Putamen (tissue), 1 donor: ENCODE data around the gene TEX29.

Experiments
- DNase-seq: peaks from one replicate; pipeline ENCODE4 v3.0.0-alpha.2; 2016; ENCODE audit warnings: low spot score

TEX29 gene

DNA sequence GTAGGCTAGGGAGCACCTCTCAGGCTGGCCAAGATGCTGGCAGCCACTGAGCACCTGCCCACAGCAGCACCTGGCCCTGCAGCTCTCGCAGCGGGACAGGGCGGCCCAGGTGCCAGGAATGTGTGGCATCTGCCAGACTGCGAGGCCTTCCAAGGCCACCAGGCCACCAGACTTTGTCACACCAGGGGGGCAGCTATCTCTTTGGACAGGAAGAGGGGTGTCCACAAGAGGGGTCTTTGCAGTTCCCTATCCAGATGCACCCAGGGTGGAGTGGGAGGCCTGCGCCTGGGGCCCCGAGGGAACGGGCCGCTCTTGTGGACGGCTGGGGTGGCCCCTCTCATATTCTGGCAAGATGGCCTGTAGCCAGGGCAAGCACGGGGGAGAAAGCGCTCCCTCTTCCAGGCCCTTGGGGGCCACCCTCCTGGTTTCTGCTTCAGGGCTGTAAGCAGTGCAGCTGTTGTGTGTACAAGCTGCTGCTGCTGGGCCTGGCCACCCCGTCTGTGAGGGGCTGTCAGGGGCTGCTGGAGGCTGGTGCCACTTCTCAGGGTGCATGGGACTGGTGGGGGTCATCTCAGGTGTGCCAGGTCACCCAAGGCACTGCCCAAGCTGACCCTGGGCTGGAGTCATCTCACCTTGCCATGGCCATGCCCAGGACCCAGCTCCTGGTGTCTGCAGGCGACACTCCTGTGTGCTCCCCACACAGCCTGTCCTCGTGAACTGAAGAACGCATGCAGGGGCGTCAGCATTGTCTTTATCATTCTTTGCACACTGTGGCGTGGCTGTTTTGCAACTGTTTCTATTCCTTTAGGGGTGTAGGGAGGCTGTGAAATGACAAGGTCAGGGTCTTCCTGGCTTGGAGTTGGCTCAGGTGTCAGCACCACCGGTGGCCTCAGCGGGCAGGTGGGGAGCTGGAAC, 1.8 kb downstream of the TEX29 start:
- no peak for DNase-seq

DNA sequence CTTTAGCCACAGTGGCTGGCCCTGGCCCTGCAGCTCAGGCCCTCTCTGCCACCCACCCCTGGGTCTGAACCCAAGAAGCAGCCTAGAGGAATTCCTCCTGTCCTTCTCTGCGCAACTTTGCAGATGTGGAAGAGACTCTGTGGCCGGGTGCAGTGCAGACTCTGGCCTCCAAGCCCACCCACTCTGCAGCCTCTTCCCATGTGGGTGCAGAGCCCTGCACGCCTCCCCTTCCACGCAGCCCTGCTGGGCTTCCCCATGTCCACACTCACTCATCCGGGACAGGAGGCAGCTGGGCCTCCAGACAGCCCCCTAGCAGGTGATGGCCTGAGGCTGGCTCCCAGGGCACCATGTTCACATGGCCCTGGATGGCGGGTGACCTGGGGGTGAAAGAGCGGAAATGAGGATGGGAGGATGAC, 2.5 kb downstream of the TEX29 start:
- no peak for DNase-seq

- DNase-seq = no peak
Measured at GRCh38 chr13:111323549-111323948, 3.1 kb downstream of the TEX29 start.

DNA sequence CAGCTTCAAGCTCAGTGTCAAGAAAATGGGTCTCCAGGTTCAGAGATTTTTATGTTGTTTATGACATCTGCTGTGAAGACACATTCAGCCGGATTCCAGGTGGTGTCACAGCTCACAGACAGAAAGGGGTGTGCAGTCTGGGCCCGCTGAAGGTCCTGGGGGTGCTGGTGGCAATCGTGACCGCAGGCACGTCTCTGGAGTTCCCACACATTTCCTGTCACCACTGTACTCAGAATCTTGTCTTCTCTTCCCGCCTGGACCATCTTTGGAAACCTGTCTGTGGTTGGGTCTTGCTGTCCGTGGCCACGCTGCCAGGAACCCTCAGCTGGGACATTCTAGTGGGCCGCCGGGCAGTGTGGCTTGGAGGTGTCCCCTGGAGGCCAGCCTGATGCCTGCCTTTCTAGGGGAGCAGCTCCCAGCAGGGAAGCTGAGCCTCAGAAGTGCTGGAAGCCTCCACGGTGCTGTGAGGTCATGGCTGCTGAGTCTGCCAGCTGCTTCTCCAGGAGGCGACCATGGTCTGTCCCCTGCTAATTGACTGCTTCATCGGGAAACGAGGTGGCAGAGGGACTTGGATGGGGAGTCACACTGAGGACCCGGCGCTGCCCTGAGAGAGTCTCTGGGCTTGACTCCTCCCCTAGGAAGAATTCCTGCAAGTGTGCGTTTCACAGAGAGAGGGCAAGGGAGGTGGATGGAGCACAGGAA, 3.7 kb downstream of the TEX29 start:
- no peak for DNase-seq

DNA sequence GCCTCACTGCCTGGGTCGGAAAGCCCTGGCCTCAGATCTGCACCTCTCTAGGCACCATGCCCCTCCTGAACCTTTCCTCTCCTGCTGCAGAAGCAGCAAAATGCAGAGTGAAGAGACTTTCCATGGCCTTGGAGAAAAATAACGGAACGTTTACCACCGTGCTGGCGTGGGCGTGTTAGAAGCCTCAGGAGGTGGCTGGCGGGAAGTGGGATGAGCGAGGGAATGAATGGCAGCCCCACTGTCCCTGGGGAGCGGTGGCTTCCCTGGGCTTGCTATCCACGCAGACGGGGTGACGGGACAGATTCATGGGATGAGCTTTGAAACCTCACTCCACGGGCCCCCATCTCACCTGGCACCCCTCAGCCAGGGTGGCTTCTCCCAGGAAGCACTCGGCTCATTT, 4.3 kb downstream of the TEX29 start:
- DNase-seq = no peak

- no peak for DNase-seq
Measured at GRCh38 chr13:111325146-111325890, 4.9 kb downstream of the TEX29 start.

- DNase-seq = no peak
Measured at GRCh38 chr13:111325941-111326620, 5.6 kb downstream of the TEX29 start.

GRCh38 chr13:111326621-111326965, 6.2 kb downstream of the TEX29 start:
- no peak for DNase-seq

DNA sequence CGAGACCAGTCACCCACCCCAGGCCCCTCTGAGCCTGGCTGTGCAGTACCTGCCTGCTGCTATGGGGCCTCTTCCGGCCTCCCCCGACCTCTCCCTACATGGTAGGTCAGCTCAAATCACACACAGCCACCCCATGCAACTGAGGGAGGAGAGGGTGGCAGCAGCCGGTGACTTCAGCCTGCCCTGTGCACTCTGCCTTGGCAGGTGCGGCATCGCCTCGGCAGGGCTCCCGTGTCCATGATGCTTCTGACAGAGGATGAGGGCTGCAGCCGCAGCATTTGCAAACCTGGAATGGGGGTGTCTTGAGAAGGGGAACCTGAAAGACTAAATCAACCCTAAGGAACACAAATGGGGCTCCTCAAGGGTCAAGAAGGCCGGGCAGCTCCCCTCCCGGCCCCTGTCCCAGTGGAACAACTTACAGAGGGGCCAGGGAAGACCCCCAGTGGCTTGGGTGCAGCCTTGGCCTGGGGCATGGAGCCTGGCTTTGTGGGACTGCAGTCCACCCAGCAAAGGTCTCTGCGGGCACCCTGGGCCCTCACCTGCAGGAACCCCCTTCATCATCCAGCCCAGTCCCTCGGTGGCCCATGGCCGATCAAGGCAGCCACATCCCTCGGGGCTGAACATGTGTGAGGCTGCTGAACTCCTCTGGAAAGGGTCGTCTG, 6.7 kb downstream of the TEX29 start:
- DNase-seq = no peak

DNA sequence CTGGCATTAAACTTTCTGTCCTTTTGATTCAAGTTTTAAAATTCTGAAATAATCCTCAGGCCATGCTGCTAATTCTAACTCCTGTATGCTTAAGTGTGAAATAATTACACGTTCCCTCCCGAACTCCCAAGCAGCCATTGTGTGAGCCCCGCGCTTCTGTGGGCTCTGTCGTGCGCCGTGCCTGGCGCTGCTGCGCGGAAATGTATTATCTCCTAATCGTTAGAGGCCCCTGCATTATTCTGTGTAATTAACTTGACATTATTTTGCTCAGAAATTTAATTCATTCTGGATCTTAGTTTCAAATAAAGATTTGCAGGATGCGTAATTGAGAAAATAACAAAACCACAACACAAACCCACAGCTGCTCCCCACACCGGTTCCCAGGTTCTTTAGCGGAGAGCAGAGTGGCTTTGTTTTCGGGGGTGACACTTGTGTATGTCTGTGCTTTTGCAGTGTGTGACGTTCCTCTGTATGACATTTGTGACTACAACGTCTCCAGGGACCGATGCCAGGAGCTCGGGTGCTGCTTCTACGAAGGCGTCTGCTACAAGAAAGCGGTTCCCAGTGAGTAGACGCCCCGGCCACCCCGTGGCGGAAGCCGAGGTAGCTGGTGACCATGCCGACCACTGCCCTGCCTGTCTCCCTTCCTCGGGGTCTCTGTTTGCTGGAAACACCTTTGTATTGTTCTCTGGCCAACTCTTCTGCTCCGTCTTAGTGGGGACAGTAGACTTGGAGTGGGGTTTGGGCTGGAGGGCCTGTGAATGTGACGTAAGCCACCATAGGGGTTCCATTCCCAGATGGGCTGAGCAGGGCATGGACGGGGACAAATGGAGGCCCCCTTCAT, 7.5 kb downstream of the TEX29 start:
- no peak for DNase-seq

- DNase-seq = no peak
Measured at GRCh38 chr13:111328574-111329410, 8.3 kb downstream of the TEX29 start.

- DNase-seq = no peak
Measured at GRCh38 chr13:111329641-111330040, 9.2 kb downstream of the TEX29 start.

DNA sequence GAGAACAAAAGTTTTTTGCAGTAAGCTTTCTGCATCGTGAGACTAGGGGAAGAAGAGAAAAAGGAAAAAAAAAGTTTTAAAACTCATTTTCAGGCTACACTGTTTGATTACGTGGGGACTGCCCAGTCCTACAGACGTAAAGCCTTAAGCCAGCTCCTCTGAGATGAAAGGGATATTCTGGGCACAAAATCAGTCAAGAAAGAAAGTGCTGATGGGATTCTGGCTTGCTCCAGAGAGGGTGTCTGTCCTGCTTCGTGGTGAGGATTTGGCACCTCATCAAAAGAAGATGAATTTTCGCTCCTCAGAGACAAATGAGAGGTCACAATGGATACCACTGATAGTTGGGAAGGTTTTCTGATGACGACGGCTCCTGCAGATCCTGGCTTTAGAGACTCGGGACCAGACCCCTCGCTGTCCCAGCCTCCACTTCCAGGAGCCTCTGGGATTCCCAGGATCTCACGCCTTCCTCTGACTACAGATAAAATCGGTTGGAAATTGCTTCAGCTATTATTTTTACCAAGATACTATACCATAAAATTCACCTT, 9.7 kb downstream of the TEX29 start:
- no peak for DNase-seq

- DNase-seq = no peak
Measured at GRCh38 chr13:111335298-111335697, 14.9 kb downstream of the TEX29 start.

GRCh38 chr13:111336666-111337065, 16.2 kb downstream of the TEX29 start:
- DNase-seq = no peak

DNA sequence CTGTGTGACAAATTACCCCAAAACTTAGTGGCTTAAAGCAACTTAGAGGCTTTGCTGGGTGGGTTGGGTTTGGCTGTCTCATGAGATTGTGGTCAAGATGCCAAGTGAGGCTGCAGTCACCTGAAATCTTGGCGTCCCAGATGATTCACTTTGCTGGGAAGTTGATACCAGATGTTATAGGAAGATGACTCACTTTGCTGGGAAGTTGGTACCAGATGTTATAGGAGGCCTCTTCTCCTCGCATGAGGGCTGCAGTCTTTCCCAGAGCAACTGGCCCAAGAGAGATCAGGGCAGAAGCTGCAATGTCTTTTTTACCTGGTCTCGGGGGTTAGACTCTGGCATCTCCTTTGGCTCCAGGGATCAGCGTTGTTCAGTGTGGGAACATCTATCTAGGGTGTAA, 16.8 kb downstream of the TEX29 start:
- no peak for DNase-seq

- DNase-seq = no peak
Measured at GRCh38 chr13:111337741-111338140, 17.3 kb downstream of the TEX29 start.

DNA sequence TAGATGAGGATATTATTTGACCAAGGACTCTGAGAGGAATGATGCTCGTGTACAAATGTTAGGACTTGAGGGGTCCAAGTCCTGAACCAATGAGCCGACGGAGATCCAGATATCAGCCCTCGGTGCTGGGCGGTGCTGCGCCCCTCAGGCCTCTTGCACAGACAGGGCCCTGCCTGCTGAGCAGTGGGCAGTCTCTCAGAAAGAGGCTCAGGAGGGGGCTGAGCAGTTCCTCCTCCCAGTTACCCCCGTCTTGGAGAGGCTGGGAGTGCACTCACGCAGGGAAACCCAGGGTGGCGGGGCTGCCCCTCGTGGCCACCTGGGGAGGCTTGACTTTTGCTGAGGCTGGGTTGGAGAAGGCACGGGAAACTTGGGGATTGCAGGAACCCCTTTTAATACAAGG, 18.4 kb downstream of the TEX29 start:
- no peak for DNase-seq

DNA sequence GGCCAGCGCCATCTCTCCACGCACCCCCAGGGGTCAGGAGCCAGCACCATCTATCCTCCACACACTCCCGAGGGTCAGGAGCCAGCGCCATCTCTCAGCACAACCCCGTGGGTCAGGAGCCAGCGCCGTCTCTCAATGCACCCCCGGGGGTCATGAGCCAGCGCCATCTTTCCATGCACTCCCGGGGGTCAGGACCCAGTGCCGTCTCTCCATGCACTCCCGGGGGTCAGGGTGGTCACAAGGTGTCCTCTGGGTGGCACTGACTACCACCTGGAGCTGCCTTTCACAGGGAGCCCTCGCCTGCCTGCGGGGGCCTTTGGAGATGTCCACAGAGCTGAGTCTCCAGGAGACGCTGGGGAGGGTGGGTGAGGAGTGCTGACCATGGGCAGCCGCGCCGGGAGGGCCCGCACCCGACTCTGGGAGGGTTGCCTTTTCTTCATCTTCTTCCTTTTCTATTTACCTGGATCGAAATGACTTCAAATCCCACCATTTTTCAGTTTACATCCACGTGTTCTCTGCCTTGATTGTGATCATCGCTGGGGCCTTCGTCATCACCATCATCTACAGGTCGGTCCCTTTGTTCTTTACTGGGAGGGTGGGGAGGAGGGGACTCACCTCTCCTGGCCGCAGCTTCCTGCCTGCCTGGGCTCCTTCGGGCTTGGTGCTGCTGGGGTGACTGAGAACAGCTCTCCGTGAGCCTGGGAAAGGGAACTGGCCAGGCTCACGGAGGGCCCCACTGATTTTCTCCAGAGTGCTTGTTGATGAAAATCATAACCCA, 19.1 kb downstream of the TEX29 start:
- DNase-seq = no peak
